ENCODE data around the gene RAB3IL1. TPM values are rescaled to one million over a fixed set of nuclear protein-coding genes. Genes with fewer than 3 reads are reported as not detected.
A peak's percentile ranks its signal among the peaks of the same experiment; 100 is the strongest.

Gene RAB3IL1
- total and polyA plus RNA-seq, 9 of the 15 experiments (the other 6 are each of a cell fraction or from before 2014, with no cell fraction given), result 0.15 to 42.6 (median 15.5) TPM

- DNase-seq (ENCODE audit: extremely low read depth in 1 of 4, low spot score in 3 of 4) (no peak), FAIRE-seq (no peak), ATAC-seq (no peak)
- H4K20me1 ChIP-seq (replicated peaks; ENCODE audit: control insufficient read depth, insufficient read depth, low read length), result no peaks in the 10 kb centered on the region
- no peaks in the 10 kb centered on the region for H3K27me3 ChIP-seq (ENCODE audit: control insufficient read depth in 2 of 2, insufficient read depth in 2 of 2, low read length in 2 of 2)
- no peaks in the 10 kb centered on the region for H3K9me1 ChIP-seq (ENCODE audit: control insufficient read depth, insufficient read depth, low read length)
- H3K4me1 ChIP-seq (replicated peaks in 1 of 2; ENCODE audit: control insufficient read depth in 2 of 2, insufficient read depth in 2 of 2, low read length in 2 of 2), result peaks cover 2 to 20% of the 10 kb centered on the region in 2 experiments; a peak in 4 of 5 replicates
- H3K36me3 ChIP-seq (ENCODE audit: control insufficient read depth, insufficient read depth, low read length), result peaks cover 5% of the 10 kb centered on the region; the same call in 1 of the 3 replicates
- H3K9ac ChIP-seq (ENCODE audit: insufficient read depth in 1 of 2, low read depth in 2 of 2, low read length in 2 of 2), result peak overlapping the region in 1 of 2 experiments; percentile 9; a peak in 1 of 4 replicates
- intact Hi-C loops (cut with micrococcal nuclease) (no loop called here), in situ Hi-C loops (cut with MboI) (no loop called here)
- 80% methylated on average over 7 of the region's 7 CpGs for WGBS (ENCODE audit: insufficient coverage, low coverage, missing lambda C conversion rate)
- ChIA-PET CTCF (ENCODE audit: low intra/inter-chr PET ratio) (no interaction called here), POLR2A (interaction anchor here (0.6 kb wide), 1 partner anchor 46 kb away, joined by 4 read pairs; no protein-coding TSS in a partner anchor)
- no peak for TF ChIP-seq CREB3 (tag; conservative IDR thresholded peaks at IDR 0.05; ENCODE audit: low read depth)
- TF ChIP-seq TBP (optimal IDR thresholded peaks at IDR 0.05; ENCODE audit: low read depth, low read length), result peak; percentile 43
- no peak overlapping the region for H3K4me2 ChIP-seq (ENCODE audit: insufficient read depth, low read length)
- H3K79me2 ChIP-seq (ENCODE audit: control insufficient read depth, insufficient read depth, low read length), result no peaks in the 10 kb centered on the region
- H3K9me3 ChIP-seq (replicated peaks; ENCODE audit: control insufficient read depth, insufficient read depth, low read depth, low read length), result no peaks in the 10 kb centered on the region
- no peak overlapping the region for H2AFZ ChIP-seq (ENCODE audit: low read depth, low read length)
- H3K4me3 ChIP-seq, result no peak overlapping the region
- BruUV-seq (replicated peaks), result no TSS peak
- H3K27ac ChIP-seq (ENCODE audit: extremely low read depth, low read depth, low read length), result no peak overlapping the region
Measured at GRCh38 chr11:61850687-61851086, 66.7 kb downstream of the RAB3IL1 start.

- no peak for FAIRE-seq
- WGBS (ENCODE audit: insufficient coverage, low coverage, missing lambda C conversion rate), result 84% methylated on average over 9 of the region's 9 CpGs
- Histone ChIP-seq H3K9me3 (replicated peaks; ENCODE audit: control insufficient read depth, insufficient read depth, low read depth, low read length) (no peaks in the 10 kb centered on the region), H3K4me2 (ENCODE audit: insufficient read depth, low read length) (no peak overlapping the region), H3K4me1 (replicated peaks in 1 of 2; ENCODE audit: control insufficient read depth in 2 of 2, insufficient read depth in 2 of 2, low read length in 2 of 2) (peaks cover 1 to 21% of the 10 kb centered on the region in 2 experiments; a peak in 4 of 5 replicates), H3K27ac (ENCODE audit: extremely low read depth, low read depth, low read length) (no peak overlapping the region), H4K20me1 (replicated peaks; ENCODE audit: control insufficient read depth, insufficient read depth, low read length) (no peaks in the 10 kb centered on the region), H3K9me1 (ENCODE audit: control insufficient read depth, insufficient read depth, low read length) (no peaks in the 10 kb centered on the region), H3K9ac (ENCODE audit: insufficient read depth in 1 of 2, low read depth in 2 of 2, low read length in 2 of 2) (no peak overlapping the region), H2AFZ (ENCODE audit: low read depth, low read length) (no peak overlapping the region), H3K27me3 (ENCODE audit: control insufficient read depth in 2 of 2, insufficient read depth in 2 of 2, low read length in 2 of 2) (no peaks in the 10 kb centered on the region), H3K36me3 (ENCODE audit: control insufficient read depth, insufficient read depth, low read length) (peaks cover 5% of the 10 kb centered on the region; the same call in 1 of the 3 replicates), H3K4me3 (no peak overlapping the region), H3K79me2 (ENCODE audit: control insufficient read depth, insufficient read depth, low read length) (no peaks in the 10 kb centered on the region)
- ChIA-PET POLR2A (interaction anchor here (0.9 kb wide), 1 partner anchor 14 kb away, joined by 3 read pairs; no protein-coding TSS in a partner anchor), CTCF (ENCODE audit: low intra/inter-chr PET ratio) (no interaction called here)
- in situ Hi-C loops (cut with MboI) (no loop called here), intact Hi-C loops (cut with micrococcal nuclease) (no loop called here)
- TF ChIP-seq, protein P1, sequence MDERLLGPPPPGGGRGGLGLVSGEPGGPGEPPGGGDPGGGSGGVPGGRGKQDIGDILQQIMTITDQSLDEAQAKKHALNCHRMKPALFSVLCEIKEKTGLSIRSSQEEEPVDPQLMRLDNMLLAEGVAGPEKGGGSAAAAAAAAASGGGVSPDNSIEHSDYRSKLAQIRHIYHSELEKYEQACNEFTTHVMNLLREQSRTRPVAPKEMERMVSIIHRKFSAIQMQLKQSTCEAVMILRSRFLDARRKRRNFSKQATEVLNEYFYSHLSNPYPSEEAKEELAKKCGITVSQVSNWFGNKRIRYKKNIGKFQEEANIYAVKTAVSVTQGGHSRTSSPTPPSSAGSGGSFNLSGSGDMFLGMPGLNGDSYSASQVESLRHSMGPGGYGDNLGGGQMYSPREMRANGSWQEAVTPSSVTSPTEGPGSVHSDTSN (CRISPR knock-in tag; IDR thresholded peaks at IDR 0.05; ENCODE audit: low read depth), result no peak
- TF ChIP-seq, protein P1 (tag; conservative IDR thresholded peaks at IDR 0.05; ENCODE audit: low read depth), result no peak
- TF ChIP-seq HSF4 (CRISPR knock-in tag; IDR thresholded peaks at IDR 0.05; ENCODE audit: borderline replicate concordance) (no peak), ZNF695 (CRISPR knock-in tag; IDR thresholded peaks at IDR 0.05) (no peak), ZNF79 (CRISPR knock-in tag; IDR thresholded peaks at IDR 0.05; ENCODE audit: low read depth) (no peak), HMG20A (CRISPR knock-in tag; conservative IDR thresholded peaks at IDR 0.05) (no peak)
- TF ChIP-seq, protein P2, sequence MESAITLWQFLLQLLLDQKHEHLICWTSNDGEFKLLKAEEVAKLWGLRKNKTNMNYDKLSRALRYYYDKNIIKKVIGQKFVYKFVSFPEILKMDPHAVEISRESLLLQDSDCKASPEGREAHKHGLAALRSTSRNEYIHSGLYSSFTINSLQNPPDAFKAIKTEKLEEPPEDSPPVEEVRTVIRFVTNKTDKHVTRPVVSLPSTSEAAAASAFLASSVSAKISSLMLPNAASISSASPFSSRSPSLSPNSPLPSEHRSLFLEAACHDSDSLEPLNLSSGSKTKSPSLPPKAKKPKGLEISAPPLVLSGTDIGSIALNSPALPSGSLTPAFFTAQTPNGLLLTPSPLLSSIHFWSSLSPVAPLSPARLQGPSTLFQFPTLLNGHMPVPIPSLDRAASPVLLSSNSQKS (CRISPR knock-in tag; IDR thresholded peaks at IDR 0.05), result no peak
- no peak for DNase-seq (ENCODE audit: extremely low read depth in 1 of 4, low spot score in 3 of 4)
- BruUV-seq (replicated peaks), result no TSS peak
- no peak for ATAC-seq
Measured at GRCh38 chr11:61848631-61849030, 68.7 kb downstream of the RAB3IL1 start.

Measured in K562 (cell line).